ENCODE results near the gene DPH5.
"Not testable (repeated sequence)": the region's sequence is repeated elsewhere in the genome, so short reads cannot be mapped to it uniquely, and the experiment has no call there.

Gene DPH5

DNA sequence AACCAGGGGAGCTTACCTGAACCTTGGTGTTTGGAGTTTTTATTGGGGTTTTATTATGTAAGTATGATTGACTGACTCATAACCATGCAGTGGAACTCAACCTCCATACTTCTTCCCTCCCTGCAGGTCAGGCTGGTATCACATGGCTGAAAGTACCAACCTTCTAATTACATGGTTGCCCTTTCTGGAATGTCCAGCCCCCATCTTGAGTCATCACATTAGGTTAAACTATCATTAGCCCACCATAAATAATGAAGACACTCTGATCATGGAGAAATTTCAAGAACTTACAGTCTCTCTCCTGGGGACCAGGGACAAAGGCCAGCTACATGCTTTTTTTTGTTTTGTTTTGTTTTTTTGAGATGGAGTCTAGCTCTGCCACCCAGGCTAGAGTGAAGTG lies 19.2 kb upstream of the DPH5 start:
- TF ChIP-seq POLR2A (IDR thresholded peaks at IDR 0.05; ENCODE audit: low read length) (no peak), GATA1 (IDR thresholded peaks at IDR 0.05; ENCODE audit: low read depth, low read length) (no peak)
- DNase-seq: no peak

DNA sequence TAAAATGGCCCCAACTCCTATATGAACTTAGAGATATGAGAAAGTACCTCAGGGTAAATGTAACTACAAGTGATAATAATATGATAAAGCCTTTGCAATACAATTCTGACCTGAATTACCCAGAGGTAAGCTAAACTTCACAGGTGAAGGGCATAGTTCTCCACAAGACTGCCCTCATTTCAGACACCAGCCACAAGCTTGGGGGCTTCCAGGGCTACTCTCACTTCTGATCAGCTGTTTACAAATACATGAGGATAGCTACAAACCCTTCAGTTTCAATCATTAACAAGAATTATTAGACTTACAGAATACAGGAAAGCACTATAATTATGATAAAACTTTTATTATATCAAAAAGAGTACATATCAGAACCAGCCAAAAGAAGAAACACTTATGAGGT lies 18.7 kb upstream of the DPH5 start:
- DNase-seq: no peak

DNA sequence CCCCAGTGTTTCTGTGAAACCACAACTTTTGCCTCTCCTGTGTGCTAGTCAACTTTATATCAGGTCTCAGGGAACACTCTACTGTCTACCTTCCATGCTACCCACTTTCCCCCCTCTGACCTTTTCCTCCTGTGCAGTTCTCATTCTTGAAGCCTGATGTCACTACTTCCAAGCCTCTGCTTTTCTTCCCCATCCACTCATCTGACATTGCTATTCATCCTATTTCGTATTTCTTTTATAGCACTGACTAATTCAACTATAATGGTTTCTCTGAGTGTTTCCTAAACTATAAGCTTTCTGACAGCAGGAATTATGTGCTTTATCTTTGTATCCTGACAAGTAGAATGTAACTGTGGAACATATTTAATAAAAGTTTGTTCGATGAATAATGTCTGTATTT lies 18.2 kb upstream of the DPH5 start:
- DNase-seq: no peak
- TF ChIP-seq POLR2A (IDR thresholded peaks at IDR 0.05; ENCODE audit: low read length) (no peak), GATA1 (IDR thresholded peaks at IDR 0.05; ENCODE audit: low read depth, low read length) (no peak)

More for the DNA sequence above, 18.7 kb upstream of the DPH5 start:
- no peak for TF ChIP-seq GATA1 (IDR thresholded peaks at IDR 0.05; ENCODE audit: low read depth, low read length)
- no peak for TF ChIP-seq POLR2A (IDR thresholded peaks at IDR 0.05; ENCODE audit: low read length)

DNA sequence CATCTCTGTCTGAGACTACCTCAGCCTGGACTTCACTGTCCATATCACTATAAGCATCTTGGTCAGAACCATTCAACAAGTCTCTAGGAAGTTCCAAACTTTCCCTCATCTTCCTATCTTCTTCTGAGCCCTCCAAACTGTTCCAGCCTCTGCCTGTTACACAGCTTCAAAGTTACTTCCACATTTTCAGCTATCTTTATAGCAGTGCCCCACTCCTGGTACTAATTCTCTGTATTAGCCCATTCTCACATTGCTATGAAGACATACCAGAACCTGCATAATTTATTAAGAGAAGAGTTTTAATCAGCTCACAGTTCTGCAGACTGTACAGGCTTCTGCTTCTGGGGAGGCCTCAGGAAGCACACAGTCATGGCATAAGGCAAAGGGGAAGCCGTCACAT lies 15.7 kb upstream of the DPH5 start:
- no peak for TF ChIP-seq POLR2A (IDR thresholded peaks at IDR 0.05; ENCODE audit: low read length)
- TF ChIP-seq GATA1 (IDR thresholded peaks at IDR 0.05; ENCODE audit: low read depth, low read length): no peak

DNA sequence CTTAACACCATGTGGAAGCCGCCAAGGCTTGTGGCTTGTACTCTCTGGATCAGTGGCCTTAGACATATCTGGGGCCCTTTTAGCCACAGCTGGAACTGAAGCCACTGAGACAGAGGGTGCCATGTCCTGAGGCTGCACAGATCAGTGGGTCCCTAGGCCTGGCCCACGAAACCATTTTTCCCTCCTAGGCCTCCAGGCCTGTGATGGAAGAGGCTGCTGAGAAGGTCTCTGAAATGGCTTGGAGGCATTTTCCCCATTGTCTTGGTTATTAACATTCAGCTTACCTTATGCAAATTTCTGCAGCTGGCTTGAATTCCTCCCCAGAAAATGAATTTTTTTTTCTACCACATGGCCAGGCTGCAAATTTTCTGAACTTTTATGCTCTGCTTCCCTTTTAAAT lies 15.1 kb upstream of the DPH5 start:
- DNase-seq: no peak
- no peak for TF ChIP-seq GATA1 (IDR thresholded peaks at IDR 0.05; ENCODE audit: low read depth, low read length)
- TF ChIP-seq POLR2A (IDR thresholded peaks at IDR 0.05; ENCODE audit: low read length): no peak

More for the DNA sequence above, 15.7 kb upstream of the DPH5 start:
- DNase-seq: no peak

DNA sequence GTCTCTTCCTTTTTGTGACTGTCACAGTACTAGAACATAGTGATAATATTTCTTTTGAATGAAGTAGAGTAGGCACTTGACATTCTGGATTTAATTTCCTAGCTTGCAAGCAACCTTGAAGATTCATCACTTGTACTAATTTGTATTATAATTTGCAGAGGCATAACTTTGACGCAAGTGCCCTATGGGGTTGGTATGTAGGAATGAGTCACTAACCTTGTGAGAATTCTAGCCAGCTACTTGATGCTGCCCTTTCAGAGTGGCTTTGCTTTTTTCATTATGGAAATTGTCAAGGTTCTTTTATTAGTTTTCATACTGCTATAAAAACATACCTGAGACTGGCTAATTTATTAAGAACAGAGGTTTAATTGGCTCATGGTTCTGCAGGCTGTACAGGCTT lies 13.7 kb upstream of the DPH5 start:
- no peak for TF ChIP-seq GATA1 (IDR thresholded peaks at IDR 0.05; ENCODE audit: low read depth, low read length)
- no peak for DNase-seq

DNA sequence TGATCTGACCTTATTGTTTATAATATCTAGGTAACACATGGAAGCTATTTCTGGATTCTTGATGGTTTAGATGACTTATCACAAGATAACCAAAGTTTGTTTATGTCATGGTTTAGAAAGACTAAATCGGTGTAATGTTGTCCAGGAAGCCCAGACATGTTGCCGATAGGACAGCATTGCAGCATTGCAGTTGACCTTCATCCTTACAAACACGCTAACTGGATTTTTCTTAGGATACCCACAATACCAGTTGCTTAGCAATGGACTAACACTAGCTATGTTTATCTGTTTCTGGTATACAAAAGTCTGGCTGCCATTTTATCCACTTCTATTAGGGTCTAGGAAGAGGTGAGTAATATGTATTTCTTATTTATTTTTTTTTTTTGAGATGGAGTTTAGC lies 11.7 kb upstream of the DPH5 start:
- TF ChIP-seq POLR2A (IDR thresholded peaks at IDR 0.05; ENCODE audit: low read length) (no peak), GATA1 (IDR thresholded peaks at IDR 0.05; ENCODE audit: low read depth, low read length) (no peak)
- no peak for DNase-seq

DNA sequence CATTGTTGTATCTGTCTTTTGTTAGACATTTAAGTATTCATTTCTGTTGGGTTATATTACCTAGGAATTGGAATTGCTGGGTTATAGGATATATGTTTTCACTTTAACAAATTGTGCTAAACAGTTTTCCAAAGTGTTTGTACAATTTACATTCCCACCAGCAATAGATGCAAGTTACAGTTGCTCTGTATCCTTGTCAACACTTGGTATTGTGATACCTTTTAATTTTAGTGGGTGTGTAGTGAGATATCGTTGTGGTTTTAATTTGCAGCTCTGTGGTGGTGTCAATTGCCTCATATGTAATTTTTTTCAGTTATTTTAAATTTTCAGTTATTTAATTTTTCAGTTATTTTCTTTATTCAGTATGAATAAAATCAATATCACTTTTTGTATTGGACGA lies 7.4 kb upstream of the DPH5 start:
- no peak for TF ChIP-seq GATA1 (IDR thresholded peaks at IDR 0.05; ENCODE audit: low read depth, low read length)
- TF ChIP-seq POLR2A (IDR thresholded peaks at IDR 0.05; ENCODE audit: low read length): no peak
- DNase-seq: no peak

DNA sequence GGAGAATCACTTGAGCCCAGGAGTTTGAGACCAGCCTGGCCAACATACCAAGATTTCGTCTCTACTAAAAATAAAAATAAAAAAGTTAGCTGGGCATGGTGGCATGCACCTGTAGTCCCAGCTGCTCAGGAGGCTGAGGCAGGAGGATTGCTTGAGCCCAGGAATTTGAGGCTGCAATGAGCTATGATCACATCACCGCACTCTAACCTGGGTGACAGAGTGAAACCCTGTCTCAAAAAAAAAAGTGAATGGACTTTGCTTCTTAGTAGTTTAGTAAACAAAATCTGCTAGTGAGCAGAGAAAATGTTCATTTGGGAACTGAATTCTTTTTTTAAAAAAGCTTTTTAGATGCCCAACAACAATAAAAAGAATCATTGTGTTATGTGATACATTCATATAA lies 6.5 kb upstream of the DPH5 start:
- DNase-seq: not testable (repeated sequence)

DNA sequence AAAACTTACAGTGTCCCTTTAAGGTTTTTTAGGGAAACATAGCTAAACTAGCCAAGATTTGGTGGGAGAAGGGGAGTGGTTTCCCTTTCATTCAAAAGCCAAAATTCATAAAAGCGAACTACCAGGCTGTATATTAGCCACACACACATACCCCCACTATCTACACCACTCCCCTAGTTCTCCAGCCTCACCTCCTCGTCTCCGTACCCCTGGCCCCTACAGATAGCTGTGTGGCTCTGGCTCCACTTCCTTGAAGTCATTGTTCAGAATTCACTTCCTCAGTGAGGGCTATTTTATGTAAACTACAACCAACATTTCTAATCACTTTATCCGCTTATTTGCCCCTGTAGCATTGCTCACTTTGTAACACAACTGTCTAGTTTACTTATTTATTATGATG lies 5.3 kb upstream of the DPH5 start:
- TF ChIP-seq GATA1 (IDR thresholded peaks at IDR 0.05; ENCODE audit: low read depth, low read length) (no peak), POLR2A (IDR thresholded peaks at IDR 0.05; ENCODE audit: low read length) (no peak)
- DNase-seq: no peak

DNA sequence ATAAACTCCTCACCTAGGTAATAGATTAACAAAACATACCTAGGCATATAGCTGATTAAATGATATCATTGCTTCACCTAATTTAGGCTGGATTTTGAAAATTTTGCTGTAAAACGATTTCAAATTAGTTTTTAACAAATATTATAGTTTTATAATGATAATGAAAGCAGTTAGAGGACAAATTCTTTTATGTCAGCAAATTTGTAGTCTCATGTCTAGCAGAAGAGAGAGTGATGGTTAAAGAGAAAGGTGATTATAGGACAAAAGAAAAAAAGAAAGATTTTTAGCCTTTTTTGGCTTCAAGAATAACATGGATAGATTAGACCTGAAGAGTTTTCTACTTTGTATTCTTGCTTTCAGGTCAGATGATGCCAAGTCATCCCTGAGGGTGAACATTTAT lies 3.6 kb upstream of the DPH5 start:
- TF ChIP-seq GATA1 (IDR thresholded peaks at IDR 0.05; ENCODE audit: low read depth, low read length): no peak
- TF ChIP-seq POLR2A (IDR thresholded peaks at IDR 0.05; ENCODE audit: low read length): no peak
- DNase-seq: no peak

DNA sequence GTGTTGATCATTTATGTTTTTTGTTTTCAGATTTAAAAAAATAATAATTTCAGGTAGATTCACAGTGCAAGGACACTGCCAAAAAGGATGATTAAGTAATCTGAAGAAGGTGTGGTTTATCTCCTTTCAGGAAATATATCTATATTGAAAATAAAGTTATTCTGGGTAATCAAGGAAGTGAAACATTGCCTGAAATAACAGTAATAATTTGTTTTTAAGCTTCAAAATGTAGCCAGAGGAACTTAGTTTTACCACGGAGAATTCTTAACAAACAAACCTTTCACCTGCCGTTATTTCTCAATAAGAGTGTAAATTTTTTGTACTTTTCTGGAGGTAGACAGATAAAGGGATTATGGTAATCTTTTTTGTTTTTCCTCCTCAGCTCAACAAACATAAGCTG lies 2.9 kb upstream of the DPH5 start:
- no peak for TF ChIP-seq POLR2A (IDR thresholded peaks at IDR 0.05; ENCODE audit: low read length)
- no peak for TF ChIP-seq GATA1 (IDR thresholded peaks at IDR 0.05; ENCODE audit: low read depth, low read length)

DNA sequence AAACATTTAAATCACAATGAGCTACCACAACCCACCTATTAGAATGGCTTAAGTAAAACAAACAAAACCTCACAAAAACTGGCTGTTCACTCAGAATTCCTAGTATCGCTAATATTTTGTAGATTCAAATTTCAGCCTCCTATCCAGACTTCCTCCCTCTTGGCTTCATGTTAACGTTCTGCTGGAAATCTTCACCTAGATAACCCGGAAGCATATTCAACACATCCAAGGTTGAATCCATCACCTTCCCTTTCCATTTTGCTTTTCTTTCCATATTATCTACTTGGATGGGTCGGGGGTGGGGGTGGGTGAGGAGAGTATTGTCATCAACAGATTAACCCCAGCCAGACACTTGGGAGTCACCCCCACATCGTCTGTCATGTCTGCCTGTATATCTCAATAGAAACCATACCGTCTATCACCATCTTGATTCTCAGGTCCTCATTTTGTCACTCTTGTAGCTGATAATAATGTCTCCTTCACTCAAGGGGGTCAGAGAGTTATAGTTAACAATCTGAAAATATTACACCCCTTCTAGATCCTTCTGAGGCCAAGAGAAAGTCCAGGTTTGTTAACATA lies 1.7 kb upstream of the DPH5 start:
- no peak for TF ChIP-seq GATA1 (IDR thresholded peaks at IDR 0.05; ENCODE audit: low read depth, low read length)
- TF ChIP-seq POLR2A (IDR thresholded peaks at IDR 0.05; ENCODE audit: low read length): no peak
- peak in 1 of 2 experiments; percentile 5 for DNase-seq

More for the DNA sequence above, 2.9 kb upstream of the DPH5 start:
- DNase-seq: no peak

DNA sequence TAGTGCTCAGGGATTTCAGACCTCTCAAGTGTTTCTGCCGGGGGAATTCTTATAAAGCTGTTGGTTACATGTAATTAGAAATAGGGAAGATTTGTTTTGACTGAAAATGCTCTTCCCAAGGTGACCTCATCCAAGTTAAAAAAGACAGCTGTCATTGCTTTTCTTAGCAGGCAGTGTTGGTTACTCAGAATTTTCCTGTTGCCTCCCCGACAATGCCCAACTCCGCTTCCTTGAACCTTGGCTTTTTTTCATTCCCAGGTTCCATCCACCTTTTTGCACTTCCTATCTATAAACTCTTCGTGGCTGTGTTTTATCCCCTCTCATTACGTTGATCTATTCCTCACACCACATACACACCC lies 825 bp upstream of the DPH5 start:
- TF ChIP-seq GATA1 (IDR thresholded peaks at IDR 0.05; ENCODE audit: low read depth, low read length): no peak
- TF ChIP-seq POLR2A (IDR thresholded peaks at IDR 0.05; ENCODE audit: low read length): no peak
- no peak for DNase-seq

DNA sequence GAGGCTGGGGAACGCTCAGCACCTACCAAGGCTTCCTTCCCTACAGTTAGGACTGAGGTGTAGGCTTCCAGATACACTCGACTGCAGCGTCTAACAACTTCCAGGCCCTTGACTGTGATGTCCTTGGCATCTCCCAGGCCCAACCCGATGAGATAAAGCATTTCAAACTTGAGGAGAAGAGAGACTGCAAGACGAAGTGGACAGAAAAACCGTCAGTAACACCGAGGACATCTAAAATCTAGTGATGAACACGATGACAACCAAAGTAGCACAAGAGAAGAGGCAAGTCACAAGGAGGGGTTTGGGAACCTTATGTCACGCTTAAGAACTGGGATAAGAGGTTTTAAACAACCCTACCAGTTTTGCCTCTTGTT lies 314 bp downstream of the DPH5 start:
- no peak for DNase-seq
- TF ChIP-seq POLR2A (IDR thresholded peaks at IDR 0.05; ENCODE audit: low read length) (no peak), GATA1 (IDR thresholded peaks at IDR 0.05; ENCODE audit: low read depth, low read length) (no peak)

DNA sequence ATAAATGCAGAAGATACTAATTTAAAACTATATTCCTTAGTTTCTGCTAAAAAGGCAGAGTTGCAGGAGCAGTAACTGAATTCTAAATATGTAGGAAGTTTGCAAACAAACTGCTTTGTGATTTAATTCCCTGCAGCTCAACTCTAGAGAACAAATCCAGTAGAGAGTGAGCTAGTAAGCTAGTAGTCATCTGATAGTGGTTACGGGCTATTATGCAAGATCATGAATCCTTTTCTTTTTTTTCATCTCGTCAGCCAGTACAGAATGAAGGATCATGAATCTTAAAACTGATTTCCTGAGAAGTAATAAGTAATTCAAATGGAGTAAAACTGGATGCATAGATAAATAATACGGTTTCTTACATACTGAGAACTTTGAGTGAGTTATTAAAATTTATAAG lies 3.3 kb downstream of the DPH5 start:
- no peak for TF ChIP-seq POLR2A (IDR thresholded peaks at IDR 0.05; ENCODE audit: low read length)
- TF ChIP-seq GATA1 (IDR thresholded peaks at IDR 0.05; ENCODE audit: low read depth, low read length): no peak
- peak in 1 of 2 experiments; percentile 3 for DNase-seq
